T-cell (primary cell): Measurements from ENCODE around the gene TAF11L14. TPM values are rescaled to one million over a fixed set of nuclear protein-coding genes. Genes with fewer than 3 reads are reported as not detected.
"Not testable (repeated sequence)": the region's sequence is repeated elsewhere in the genome, so short reads cannot be mapped to it uniquely, and the experiment has no call there.

Experiments
- ATAC-seq, 4 experiments: fragments of 200-7000 bp in 3 of 4; fragments of 150-1000 bp in 1 of 4; cut with Tn5 transposase; replicated peaks in 1 of 4; 1 replicate in 3 of 4; 2 replicates in 1 of 4; pipeline ENCODE4 v1.10.0; 2021; ENCODE audit warnings: moderate library complexity in 3 of 4, mild to moderate bottlenecking in 2 of 4, moderate number of reproducible peaks in 1 of 4
- CTCF ChIA-PET, 2 donors: fragments of 300-600 bp; sonication (Branson Sonifier 250); formaldehyde crosslinking; loops; one replicate each; lab custom pipeline; 2022; ENCODE audit warnings: antibody characterized with exemption in 2 of 2; lab: Charles Lee
- POLR2A ChIA-PET, 2 donors: fragments of 300-600 bp; sonication (Branson Sonifier 250); formaldehyde crosslinking; loops; one replicate each; lab custom pipeline; 2022; ENCODE audit warnings: antibody characterized with exemption in 2 of 2; lab: Charles Lee
- DNase-seq, 35 experiments: peaks; one replicate each; pipeline versions ENCODE4 v3.0.0 to v3.0.0-alpha.2; 2013 to 2023
- H3K27ac ChIP-seq: one replicate; pipeline ENCODE4 v1.5.1; 2013; ENCODE audit warnings: low read length
- H3K27me3 ChIP-seq, 2 experiments: replicated peaks in 1 of 2; 1 replicate in 1 of 2; 2 replicates in 1 of 2; pipeline versions ENCODE4 v1.6.1 to v1.7.0; 2013; ENCODE audit warnings: low read length in 1 of 2, mixed read lengths in 1 of 2; ENCODE audit not compliant: control insufficient read depth in 2 of 2, insufficient read depth in 2 of 2; ENCODE audit errors: extremely low read depth in 1 of 2
- H3K36me3 ChIP-seq, 2 donors: 1 replicate in 1 of 2; 2 replicates in 1 of 2; pipeline versions ENCODE4 v1.6.1 to v1.7.0; 2013; ENCODE audit warnings: low read length in 1 of 2; ENCODE audit not compliant: control insufficient read depth in 2 of 2, insufficient read depth in 1 of 2; ENCODE audit errors: extremely low read depth in 1 of 2
- H3K4me1 ChIP-seq, 2 experiments: 1 replicate in 1 of 2; 2 replicates in 1 of 2; pipeline versions ENCODE4 v1.6.1 to v1.7.0; 2013; ENCODE audit warnings: low read length in 2 of 2, mixed read lengths in 1 of 2; ENCODE audit not compliant: insufficient read depth in 2 of 2, control insufficient read depth in 1 of 2; ENCODE audit errors: extremely low read depth in 1 of 2
- H3K4me3 ChIP-seq, 2 donors: 1 replicate in 1 of 2; 2 replicates in 1 of 2; pipeline versions ENCODE4 v1.5.1 to v1.7.0; 2013; ENCODE audit warnings: mild to moderate bottlenecking in 2 of 2, low read length in 1 of 2, moderate library complexity in 1 of 2; ENCODE audit not compliant: control insufficient read depth in 1 of 2; ENCODE audit errors: extremely low read depth in 1 of 2
- H3K9me3 ChIP-seq: 2 replicates; pipeline ENCODE4 v1.7.0; 2013
- H3K27ac Mint-ChIP-seq, 2 donors: one replicate each; pipeline ENCODE4 v1.8.0; 2020 to 2021; ENCODE audit warnings: mild to moderate bottlenecking in 2 of 2, mixed read lengths in 2 of 2
- H3K27me3 Mint-ChIP-seq, 2 donors: one replicate each; pipeline ENCODE4 v1.8.0; 2021 to 2022; ENCODE audit warnings: mixed read lengths in 2 of 2
- H3K36me3 Mint-ChIP-seq: one replicate; pipeline ENCODE4 v1.8.0; 2021; ENCODE audit warnings: mixed read lengths
- H3K4me1 Mint-ChIP-seq, 3 donors: one replicate each; pipeline ENCODE4 v1.8.0; 2020 to 2022; ENCODE audit warnings: mixed read lengths in 3 of 3, mild to moderate bottlenecking in 1 of 3
- H3K4me3 Mint-ChIP-seq, 3 donors: one replicate each; pipeline ENCODE4 v1.8.0; 2020 to 2022; ENCODE audit warnings: mild to moderate bottlenecking in 3 of 3, mixed read lengths in 3 of 3, moderate library complexity in 3 of 3
- H3K9me3 Mint-ChIP-seq, 3 donors: one replicate each; pipeline ENCODE4 v1.8.0; 2020 to 2022; ENCODE audit warnings: mixed read lengths in 3 of 3
- WGBS: methylation state at CpG from one replicate; pipeline ENCODE4 v1.1.5; 2013; ENCODE audit warnings: missing lambda C conversion rate; ENCODE audit not compliant: insufficient coverage; 5-methylcytosine and 5-hydroxymethylcytosine counted together
- total RNA-seq, 35 experiments: library from RNA in 6 of 35; stranded (reverse) in 6 of 35; fragments of 120-200 nt in 1 of 35; gene quantifications; one replicate each; pipeline versions ENCODE4 v1.2.1 to v1.2.4 and lab custom pipeline; 2013 to 2026

TAF11L14 gene
- not detected for total RNA-seq
- not detected for total RNA-seq (2013)
- total RNA-seq (lab: John Stamatoyannopoulos, UW): 0 reads per million in 29 experiments

DNA sequence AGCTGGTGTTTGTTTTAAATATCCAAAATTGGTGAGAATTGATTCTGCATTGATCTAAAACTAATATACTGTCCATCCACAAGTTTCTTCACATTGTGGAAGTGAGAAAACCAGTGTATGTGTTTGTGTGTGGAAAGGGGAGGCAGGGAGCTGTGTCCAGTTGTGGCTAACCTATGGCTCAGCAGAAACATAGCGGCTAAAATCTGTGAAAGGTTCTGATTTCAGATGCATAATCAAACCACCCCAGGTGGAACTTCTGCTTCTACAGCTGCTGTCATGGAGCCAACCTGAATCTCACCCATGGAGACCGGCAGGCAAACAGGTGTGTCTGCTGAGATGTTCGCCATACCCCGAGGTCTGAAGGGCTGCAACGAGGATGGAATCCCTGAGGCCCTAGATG lies at the start of gene TAF11L14:
TAF11L14 (plus strand) TSS at position 301 of the 400 bp plus-strand sequence.
- Histone ChIP-seq H3K27ac (no peak within 1 kb of the TSS), H3K36me3 (no peaks in the 10 kb centered on the region), H3K9me3 (no peaks in the 10 kb centered on the region), H3K4me3 (no peak within 1 kb of the TSS), H3K4me1 (no peaks in the 10 kb centered on the region), H3K27me3 (no peaks in the 10 kb centered on the region)
- H3K27ac Mint-ChIP-seq: no peak within 1 kb of the TSS
- H3K27me3 Mint-ChIP-seq: no peaks in the 10 kb centered on the region
- DNase-seq (no peak), ATAC-seq (no peak)
- no peak within 1 kb of the TSS for H3K4me3 Mint-ChIP-seq
- no peaks in the 10 kb centered on the region for H3K4me1 Mint-ChIP-seq
- H3K36me3 Mint-ChIP-seq: no peaks in the 10 kb centered on the region
- peaks cover 6 to 16% (median 12%) of the 10 kb centered on the region in 3 donors for H3K9me3 Mint-ChIP-seq
- ChIA-PET CTCF (interaction anchor here in 1 of 2 donors (0.6 kb wide), 1 partner anchor 1874 kb away, joined by 5 read pairs; no protein-coding TSS in a partner anchor), POLR2A (no interaction called here)
- 87% methylated on average over 4 of the region's 5 CpGs for WGBS

DNA sequence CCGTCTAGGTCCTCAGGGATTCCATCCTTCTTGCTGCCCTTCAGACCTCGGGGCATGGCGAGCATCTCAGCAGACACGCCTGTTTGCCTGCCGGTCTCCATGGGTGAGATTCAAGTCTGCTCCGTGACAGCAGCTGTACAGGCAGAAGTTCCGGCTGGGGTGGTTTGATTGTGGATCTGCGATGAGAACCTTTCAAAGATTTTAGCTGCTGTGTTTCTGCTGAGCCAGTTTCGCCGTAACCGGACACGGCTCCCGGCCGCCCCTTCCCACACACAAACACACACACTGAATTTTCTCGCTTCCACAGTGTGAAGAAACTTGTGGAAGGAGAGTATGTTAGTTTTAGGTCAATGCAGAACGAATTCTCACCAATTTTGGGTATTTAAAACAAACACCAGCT lies 48.6 kb upstream of the TAF11L14 start, which contains the start of gene TAF11L7:
TAF11L7 (minus strand) TSS at position 101 of the 400 bp plus-strand sequence.
- H3K27ac ChIP-seq, H3K36me3 Mint-ChIP-seq, H3K4me1 Mint-ChIP-seq, H3K4me1 ChIP-seq, H3K9me3 ChIP-seq, H3K27ac Mint-ChIP-seq, H3K4me3 ChIP-seq, H3K27me3 Mint-ChIP-seq, H3K27me3 ChIP-seq, H3K4me3 Mint-ChIP-seq, ATAC-seq, H3K36me3 ChIP-seq, H3K9me3 Mint-ChIP-seq, DNase-seq, POLR2A ChIA-PET, CTCF ChIA-PET: not testable (repeated sequence)
- WGBS: no CpG with 5 or more reads among the region's 16 CpGs

DNA sequence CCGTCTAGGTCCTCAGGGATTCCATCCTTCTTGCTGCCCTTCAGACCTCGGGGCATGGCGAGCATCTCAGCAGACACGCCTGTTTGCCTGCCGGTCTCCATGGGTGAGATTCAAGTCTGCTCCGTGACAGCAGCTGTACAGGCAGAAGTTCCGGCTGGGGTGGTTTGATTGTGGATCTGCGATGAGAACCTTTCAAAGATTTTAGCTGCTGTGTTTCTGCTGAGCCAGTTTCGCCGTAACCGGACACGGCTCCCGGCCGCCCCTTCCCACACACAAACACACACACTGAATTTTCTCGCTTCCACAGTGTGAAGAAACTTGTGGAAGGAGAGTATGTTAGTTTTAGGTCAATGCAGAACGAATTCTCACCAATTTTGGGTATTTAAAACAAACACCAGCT lies 43.4 kb upstream of the TAF11L14 start, which contains the start of gene TAF11L8:
TAF11L8 (minus strand) TSS at position 101 of the 400 bp plus-strand sequence.
- WGBS: no CpG with 5 or more reads among the region's 16 CpGs
- CTCF ChIA-PET, H3K4me1 ChIP-seq, ATAC-seq, H3K9me3 Mint-ChIP-seq, H3K36me3 Mint-ChIP-seq, H3K4me1 Mint-ChIP-seq, H3K36me3 ChIP-seq, H3K4me3 ChIP-seq, H3K9me3 ChIP-seq, POLR2A ChIA-PET, H3K27me3 ChIP-seq, H3K27ac ChIP-seq, H3K27me3 Mint-ChIP-seq, H3K27ac Mint-ChIP-seq, DNase-seq, H3K4me3 Mint-ChIP-seq: not testable (repeated sequence)

DNA sequence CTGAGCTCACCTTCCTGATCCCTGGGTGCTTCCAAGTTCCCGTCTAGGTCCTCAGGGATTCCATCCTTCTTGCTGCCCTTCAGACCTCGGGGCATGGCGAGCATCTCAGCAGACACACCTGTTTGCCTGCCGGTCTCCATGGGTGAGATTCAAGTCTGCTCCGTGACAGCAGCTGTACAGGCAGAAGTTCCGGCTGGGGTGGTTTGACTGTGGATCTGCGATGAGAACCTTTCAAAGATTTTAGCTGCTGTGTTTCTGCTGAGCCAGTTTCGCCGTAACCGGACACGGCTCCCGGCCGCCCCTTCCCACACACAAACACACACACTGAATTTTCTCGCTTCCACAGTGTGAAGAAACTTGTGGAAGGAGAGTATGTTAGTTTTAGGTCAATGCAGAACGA lies 40.0 kb upstream of the TAF11L14 start, which contains the start of gene TAF11L9:
TAF11L9 (minus strand) TSS at position 140 of the 400 bp plus-strand sequence.
- ATAC-seq, H3K4me1 Mint-ChIP-seq, POLR2A ChIA-PET, H3K4me3 Mint-ChIP-seq, H3K27me3 Mint-ChIP-seq, H3K27ac ChIP-seq, H3K9me3 ChIP-seq, H3K36me3 Mint-ChIP-seq, H3K4me1 ChIP-seq, DNase-seq, H3K36me3 ChIP-seq, H3K4me3 ChIP-seq, H3K27me3 ChIP-seq, H3K9me3 Mint-ChIP-seq, H3K27ac Mint-ChIP-seq, CTCF ChIA-PET: not testable (repeated sequence)
- no CpG with 5 or more reads among the region's 15 CpGs for WGBS

DNA sequence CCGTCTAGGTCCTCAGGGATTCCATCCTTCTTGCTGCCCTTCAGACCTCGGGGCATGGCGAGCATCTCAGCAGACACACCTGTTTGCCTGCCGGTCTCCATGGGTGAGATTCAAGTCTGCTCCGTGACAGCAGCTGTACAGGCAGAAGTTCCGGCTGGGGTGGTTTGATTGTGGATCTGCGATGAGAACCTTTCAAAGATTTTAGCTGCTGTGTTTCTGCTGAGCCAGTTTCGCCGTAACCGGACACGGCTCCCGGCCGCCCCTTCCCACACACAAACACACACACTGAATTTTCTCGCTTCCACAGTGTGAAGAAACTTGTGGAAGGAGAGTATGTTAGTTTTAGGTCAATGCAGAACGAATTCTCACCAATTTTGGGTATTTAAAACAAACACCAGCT lies 36.5 kb upstream of the TAF11L14 start, which contains the start of gene TAF11L10:
TAF11L10 (minus strand) TSS at position 101 of the 400 bp plus-strand sequence.
- H3K4me1 Mint-ChIP-seq, H3K4me1 ChIP-seq, H3K9me3 ChIP-seq, H3K9me3 Mint-ChIP-seq, H3K27ac Mint-ChIP-seq, H3K27me3 ChIP-seq, H3K27me3 Mint-ChIP-seq, CTCF ChIA-PET, H3K36me3 Mint-ChIP-seq, POLR2A ChIA-PET, H3K4me3 ChIP-seq, DNase-seq, H3K36me3 ChIP-seq, H3K27ac ChIP-seq, ATAC-seq, H3K4me3 Mint-ChIP-seq: not testable (repeated sequence)
- WGBS: no CpG with 5 or more reads among the region's 15 CpGs

DNA sequence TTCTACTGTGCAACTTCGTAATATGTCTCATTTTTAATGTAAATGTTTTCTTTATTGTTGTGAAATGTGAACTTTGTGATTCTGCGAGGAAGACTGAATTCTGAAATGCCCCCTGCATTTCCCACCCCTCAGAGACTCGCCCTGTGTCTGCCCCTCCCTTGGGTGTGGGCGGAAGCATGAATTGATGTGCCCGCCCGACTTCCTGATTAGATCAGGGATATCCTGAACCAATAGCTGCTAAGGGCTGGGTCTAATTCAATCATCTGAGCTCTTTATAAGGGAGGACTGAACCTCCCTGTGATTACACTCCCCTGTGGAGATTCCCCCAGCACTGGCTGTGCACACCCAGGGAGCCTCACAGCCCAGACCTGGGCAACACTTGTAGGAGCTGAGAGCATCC lies 30.4 kb upstream of the TAF11L14 start, which contains the start of gene TAF11L11:
TAF11L11 (plus strand) TSS at position 304 of the 400 bp plus-strand sequence.
- H3K9me3 Mint-ChIP-seq: peaks cover 10 to 16% (median 14%) of the 10 kb centered on the region in 3 donors
- H3K4me1 ChIP-seq, CTCF ChIA-PET, DNase-seq, H3K4me1 Mint-ChIP-seq, H3K36me3 Mint-ChIP-seq, H3K9me3 ChIP-seq, H3K4me3 Mint-ChIP-seq, H3K27me3 ChIP-seq, POLR2A ChIA-PET, H3K27ac Mint-ChIP-seq, H3K36me3 ChIP-seq, H3K4me3 ChIP-seq, H3K27ac ChIP-seq, H3K27me3 Mint-ChIP-seq, ATAC-seq: not testable (repeated sequence)
- WGBS: 69% methylated on average over 4 of the region's 6 CpGs
